Stimulated activated CD4-positive, alpha-beta T cell treated with anti-CD3 and anti-CD28 coated beads, Interleukin-15, amount 100 ng/mL, for 48 hours (primary cell): Measurements from ENCODE around the gene RHEBL1.
"Not testable (repeated sequence)": the region's sequence is repeated elsewhere in the genome, so short reads cannot be mapped to it uniquely, and the experiment has no call there.

Experiments
- DNase-seq, 2 donors: peaks; one replicate each; pipeline ENCODE4 v3.0.0-alpha.2; 2020; ENCODE audit warnings: low read depth in 2 of 2

Gene RHEBL1

GRCh38 chr12:49089821-49090773 lies 20.3 kb upstream of the RHEBL1 start:
- no peak for DNase-seq

DNA sequence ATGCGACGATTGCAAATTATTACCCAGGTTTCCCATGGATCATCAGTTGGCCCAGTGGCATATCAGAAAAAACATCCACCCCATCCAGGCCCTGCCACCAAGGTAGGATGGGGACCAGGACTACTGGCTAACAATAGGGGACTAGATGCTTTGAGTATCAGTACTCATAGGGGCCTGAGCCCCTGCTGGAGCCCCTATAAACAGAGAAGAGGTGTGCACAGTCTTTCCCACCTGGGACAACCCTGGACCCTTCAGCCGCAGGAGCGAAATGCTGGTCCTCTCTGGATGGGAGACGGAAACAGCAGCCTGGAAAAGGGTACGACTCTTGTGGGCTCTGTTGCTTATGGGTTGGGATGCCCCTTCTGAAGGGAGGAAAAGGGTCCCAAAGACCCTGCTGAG lies 19.2 kb upstream of the RHEBL1 start:
- no peak for DNase-seq

DNA sequence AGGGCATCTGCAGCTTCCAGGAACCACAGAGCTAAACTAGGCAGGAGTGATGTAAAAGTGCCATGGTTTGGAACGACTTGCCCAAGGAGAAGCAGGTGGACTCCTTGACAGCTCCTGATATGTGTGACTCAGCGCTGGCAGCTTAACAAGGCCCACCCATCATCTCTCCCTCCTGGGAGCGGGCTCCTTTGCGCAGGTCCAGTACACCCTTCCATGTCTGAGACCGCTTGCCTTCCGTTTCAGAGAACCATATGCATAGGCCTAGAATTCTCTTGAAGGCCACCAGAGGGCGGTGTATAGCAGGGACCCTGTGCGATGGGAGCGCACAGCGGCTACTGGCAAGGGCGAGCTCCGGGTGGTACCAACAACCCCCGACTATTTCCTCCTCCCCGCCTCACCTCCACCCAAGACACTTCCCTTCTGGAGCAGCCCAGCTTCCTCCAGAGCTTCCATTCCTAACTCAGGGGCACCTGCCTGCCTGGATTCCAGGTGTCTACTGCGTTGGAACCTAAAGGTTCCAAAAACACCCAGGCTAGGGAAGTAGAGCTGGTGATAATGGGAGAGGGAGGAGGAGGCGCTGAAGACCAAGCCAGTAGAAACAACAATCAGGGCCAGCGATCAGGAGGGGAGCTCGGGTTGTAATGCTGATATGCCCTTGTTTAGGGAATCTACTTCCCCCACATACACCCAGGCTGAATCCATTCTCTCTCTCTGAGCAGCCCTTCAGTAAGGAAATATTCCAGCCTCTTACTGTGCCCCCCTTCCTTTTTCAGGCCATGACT lies 18.6 kb upstream of the RHEBL1 start:
- DNase-seq = peak; percentile 40 to 64

DNA sequence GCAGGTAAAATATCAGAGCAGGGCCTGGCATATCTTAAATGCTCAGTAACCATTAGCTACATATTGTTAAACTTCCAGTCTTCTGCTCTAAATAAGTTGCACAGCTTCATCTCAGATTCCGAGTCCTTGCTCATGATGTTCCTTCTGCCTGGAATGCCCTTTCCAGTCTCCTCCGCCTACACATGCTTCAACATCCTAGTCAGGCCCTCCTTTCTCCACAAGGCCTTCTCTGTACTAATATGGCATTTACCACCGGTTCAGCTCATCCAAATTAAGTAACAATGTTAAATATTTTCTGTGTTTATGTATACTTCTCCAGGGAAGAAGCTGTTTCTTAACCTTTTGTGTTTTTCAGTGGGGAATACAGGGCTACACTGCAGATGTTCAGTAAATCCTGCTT lies 16.3 kb upstream of the RHEBL1 start:
- DNase-seq = no peak

- no peak for DNase-seq
Observed at GRCh38 chr12:49084438-49084837, 14.7 kb upstream of the RHEBL1 start.

- DNase-seq = no peak
Observed at GRCh38 chr12:49079793-49080192, 10.0 kb upstream of the RHEBL1 start.

- DNase-seq = no peak
Observed at GRCh38 chr12:49070971-49071370, 1.2 kb upstream of the RHEBL1 start.

DNA sequence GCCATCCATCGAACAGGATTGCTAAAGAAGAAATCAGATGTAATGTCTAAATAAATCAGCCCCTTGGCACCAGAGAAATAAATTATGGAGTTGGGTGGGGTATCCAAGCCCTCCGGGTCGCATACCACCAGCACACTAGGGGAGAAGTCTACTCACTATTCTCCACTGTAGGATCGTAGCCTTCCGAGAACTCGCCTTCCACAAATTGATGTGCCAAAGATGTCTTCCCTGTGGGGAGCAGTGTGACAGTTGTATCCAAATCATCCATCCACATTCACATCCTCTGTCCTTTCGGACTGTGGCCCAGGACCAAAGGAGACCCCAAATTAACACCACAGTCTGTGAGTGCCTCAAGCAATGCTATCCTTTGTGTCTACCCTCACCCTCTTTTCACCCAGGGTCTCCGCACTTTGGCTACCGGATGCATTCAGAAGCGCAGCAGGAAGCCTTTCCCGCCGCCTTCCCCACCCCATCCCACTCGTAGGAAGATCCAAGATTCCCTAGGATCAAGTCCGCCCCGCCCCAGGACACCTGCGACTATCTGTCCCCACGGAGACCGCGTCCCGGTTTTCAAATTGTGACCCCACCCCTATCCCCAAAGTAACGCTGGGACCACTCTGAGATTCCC lies 786 bp downstream of the RHEBL1 start:
- DNase-seq = no peak

DNA sequence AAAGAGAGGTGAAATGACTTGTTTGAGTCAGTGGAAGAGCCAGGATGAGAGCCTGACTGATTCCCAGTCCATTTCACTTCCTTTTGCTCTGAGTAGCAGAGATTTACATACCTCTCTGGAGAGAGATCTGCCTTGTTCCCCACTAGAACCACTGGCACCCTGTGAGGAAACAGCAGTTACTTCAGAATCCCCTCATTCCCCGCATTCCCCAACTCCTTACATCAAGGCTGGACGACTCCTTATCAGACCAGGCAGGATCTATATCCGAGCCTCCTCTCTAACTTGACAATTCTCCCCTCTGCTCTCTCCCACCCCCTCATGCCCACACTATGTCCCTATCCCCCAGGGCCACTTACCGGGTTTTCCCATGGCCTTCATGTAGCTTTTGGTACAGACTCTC lies 3.7 kb downstream of the RHEBL1 start:
- no peak for DNase-seq

GRCh38 chr12:49064767-49065152 lies 5.0 kb downstream of the RHEBL1 start:
- DNase-seq = no peak

GRCh38 chr12:49061916-49062315 lies 7.9 kb downstream of the RHEBL1 start:
- DNase-seq = not testable (repeated sequence)

DNA sequence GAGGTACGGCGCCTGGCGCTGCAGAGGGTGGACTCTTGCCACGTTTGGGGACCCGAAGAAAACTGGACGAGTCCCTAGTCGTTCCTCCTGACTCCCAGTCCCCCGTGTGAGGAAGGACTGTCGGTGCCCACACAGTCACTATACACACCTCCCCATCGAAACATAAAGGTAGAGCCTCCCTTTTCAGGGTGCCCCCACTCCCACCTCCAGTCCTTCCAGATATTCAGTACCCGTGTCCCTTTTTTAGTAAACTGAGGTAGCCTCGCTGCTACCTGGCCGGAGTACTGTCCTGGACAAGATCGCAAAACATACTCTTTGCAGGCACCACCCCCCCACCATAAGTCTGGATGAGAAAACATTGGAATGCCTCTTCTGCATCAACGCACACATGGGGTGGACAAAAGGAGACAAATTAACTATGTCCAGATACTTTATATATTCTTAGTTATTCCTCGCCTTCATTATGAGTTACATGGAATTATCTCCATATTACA lies 8.6 kb downstream of the RHEBL1 start:
- no peak for DNase-seq

GRCh38 chr12:49060237-49061156 lies 9.3 kb downstream of the RHEBL1 start, which contains the start of gene KMT2D:
TSS of gene KMT2D (minus strand) at chr12:49060794. CDS start at chr12:49055324, 5,470 bp downstream.
- peak; percentile 84 to 86 for DNase-seq

GRCh38 chr12:49059299-49060171 lies 10.2 kb downstream of the RHEBL1 start:
- no peak for DNase-seq

- no peak for DNase-seq
Observed at GRCh38 chr12:49059045-49059298, 10.8 kb downstream of the RHEBL1 start.

DNA sequence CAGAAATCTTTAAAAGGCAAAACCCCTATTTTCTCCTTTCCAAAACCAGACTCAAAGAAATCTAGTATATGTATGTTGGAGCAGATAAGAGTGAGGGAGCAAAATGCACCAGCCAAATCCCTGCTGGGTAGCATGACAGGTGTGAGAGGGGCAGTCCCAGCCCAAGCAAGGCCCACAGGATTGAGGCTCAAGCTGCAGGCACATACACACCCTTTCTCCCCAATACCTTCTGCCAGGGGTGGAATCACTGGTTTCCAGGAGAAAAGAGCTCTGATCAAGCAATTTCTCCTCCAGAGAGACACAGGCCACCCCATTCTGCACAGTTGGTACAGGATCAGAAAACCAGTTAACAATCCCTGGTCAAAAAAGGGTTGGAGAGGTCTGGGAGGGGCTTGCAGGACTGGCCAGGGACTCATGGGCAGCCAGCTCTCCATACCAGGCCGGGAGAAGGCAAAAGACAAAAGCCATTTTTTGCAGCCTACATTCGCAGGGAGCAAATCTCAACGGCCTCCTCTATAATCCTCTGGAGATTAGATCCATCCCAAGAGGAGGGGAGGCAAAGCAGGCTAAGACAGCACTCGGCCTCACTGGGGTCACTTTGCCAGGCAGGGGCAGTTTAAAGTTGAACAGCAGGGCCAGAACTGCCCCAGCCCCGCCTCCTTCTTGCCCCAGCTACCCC lies 11.3 kb downstream of the RHEBL1 start:
- no peak for DNase-seq

DNA sequence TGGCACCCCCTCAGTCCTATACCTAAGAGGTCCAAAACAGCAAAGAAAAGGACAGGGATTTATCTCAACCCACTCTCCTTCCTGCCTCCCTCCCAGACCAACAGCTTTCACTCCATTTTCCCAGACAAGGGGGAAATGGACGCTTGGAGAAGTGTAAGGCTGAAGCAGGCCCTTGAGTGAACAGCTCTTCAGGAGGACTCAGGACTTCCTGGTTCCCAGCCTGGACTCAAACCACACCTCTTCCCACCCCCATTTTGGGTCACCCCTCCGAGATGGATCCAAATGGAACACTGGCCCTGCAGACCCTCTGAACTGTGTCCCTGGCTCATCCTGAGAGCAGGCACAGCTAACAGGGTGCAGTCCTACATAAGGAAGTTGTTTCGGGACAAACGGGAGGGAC lies 11.9 kb downstream of the RHEBL1 start:
- no peak for DNase-seq

- DNase-seq = peak; percentile 25 to 35
Observed at GRCh38 chr12:49055978-49056754, 13.6 kb downstream of the RHEBL1 start.

DNA sequence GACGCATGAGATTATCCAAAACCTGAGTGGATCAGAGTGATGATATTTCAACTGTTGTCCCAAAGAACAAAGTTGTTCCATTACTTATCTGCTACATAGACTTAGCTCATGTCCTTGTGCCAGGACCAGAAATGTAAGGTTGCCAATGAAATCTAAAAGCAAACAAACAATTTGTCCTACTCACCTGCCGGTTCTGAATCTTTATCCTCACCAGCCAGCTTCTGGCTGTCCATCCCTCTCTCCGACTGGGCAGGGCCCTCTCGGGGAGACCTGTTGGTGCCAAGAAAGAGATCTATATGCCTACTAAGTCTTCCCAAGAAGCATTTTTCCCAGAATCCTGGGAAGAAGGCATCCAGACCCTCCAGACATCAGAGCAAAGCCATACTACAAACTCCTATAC lies 14.7 kb downstream of the RHEBL1 start:
- no peak for DNase-seq
